Measurements from ENCODE around the gene LRRC8D.
"Not testable (repeated sequence)": the region's sequence is repeated elsewhere in the genome, so short reads cannot be mapped to it uniquely, and the experiment has no call there.

Gene LRRC8D

DNA sequence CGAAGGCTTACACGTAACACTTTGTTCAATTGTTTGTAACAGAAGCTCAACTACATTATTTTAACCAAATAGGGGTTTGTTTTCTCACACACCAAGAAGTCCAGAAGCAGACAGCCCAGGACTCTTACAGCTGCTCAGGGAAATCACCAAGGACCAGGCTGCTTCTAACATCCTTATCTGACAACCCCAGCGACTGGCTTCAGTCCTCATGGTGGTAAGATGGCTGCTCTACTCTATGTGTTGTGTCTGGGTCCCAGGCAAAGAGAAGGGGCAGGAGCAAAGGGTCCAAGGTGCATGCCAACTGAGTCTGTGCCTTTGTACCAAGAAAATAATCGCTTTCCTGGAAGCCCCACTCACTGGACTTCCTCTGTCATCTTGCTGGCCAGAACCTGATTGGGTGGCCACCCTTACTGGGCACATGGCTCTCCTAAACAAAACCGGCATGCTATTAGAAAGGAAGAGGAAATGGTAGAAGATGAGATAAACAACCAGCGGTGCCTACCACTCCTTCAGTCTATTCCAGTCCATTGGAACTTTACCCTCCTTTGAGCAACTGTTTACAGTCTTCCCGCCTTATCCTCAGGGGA is 34.1 kb upstream of the LRRC8D start:
- H3K4me3 ChIP-seq (ENCODE audit: low read depth, low read length): no peak overlapping the region
- TF ChIP-seq, protein P1, sequence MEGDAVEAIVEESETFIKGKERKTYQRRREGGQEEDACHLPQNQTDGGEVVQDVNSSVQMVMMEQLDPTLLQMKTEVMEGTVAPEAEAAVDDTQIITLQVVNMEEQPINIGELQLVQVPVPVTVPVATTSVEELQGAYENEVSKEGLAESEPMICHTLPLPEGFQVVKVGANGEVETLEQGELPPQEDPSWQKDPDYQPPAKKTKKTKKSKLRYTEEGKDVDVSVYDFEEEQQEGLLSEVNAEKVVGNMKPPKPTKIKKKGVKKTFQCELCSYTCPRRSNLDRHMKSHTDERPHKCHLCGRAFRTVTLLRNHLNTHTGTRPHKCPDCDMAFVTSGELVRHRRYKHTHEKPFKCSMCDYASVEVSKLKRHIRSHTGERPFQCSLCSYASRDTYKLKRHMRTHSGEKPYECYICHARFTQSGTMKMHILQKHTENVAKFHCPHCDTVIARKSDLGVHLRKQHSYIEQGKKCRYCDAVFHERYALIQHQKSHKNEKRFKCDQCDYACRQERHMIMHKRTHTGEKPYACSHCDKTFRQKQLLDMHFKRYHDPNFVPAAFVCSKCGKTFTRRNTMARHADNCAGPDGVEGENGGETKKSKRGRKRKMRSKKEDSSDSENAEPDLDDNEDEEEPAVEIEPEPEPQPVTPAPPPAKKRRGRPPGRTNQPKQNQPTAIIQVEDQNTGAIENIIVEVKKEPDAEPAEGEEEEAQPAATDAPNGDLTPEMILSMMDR (IDR thresholded peaks at IDR 0.05; ENCODE audit: low read depth, low read length): no peak

DNA sequence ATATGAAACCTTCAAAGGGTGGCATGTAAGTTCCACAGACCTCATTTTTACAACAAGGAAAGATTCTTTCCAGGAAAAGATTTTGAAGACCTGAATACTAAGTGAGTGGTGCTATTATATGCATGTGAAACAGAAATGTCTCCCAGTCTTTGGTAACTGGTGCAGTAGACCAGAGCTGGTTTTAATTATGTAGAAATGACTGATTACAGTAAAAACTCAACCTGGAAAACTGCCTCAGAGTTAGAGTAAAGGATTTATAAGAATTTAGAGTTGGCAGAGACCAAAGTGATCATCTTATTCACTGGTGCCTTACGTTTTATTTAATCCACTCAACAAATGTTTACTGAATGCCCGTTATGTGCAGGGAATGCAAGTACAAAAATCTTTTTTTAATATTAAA is 30.2 kb upstream of the LRRC8D start:
- TF ChIP-seq, protein P1 (IDR thresholded peaks at IDR 0.05; ENCODE audit: low read depth, low read length): no peak
- no peak overlapping the region for H3K4me3 ChIP-seq (ENCODE audit: low read depth, low read length)

DNA sequence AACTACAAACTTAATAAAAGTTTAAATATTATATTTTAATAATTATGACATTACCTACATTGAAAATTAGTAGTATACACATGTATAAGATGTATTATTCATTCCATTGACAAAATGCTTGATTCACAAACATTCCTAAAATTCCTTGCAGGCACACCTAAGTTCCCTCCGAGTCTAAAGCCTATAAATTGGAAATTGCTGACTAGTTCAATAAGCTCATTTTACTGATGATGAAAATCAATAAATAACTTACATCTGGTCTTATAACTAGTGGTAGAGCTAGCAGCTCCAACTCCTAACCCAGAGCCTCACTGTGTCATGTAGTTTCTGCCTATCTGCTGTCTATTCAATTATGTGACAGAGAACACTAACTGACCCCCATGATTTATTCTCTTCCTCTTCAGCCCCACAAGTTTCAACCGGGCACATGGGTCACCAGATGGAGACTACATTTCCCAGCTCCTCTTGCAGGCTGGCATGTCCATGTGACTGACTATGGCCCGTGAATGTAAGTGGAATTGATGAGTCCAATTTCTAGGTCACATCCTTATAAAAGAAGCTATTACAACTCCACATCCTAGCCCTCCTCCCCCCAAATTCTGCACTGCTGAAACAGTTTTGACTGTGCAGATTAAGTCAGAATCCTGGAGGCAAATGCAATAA is 29.6 kb upstream of the LRRC8D start:
- no peak overlapping the region for H3K4me3 ChIP-seq (ENCODE audit: low read depth, low read length)
- TF ChIP-seq, protein P1 (IDR thresholded peaks at IDR 0.05; ENCODE audit: low read depth, low read length): no peak

DNA sequence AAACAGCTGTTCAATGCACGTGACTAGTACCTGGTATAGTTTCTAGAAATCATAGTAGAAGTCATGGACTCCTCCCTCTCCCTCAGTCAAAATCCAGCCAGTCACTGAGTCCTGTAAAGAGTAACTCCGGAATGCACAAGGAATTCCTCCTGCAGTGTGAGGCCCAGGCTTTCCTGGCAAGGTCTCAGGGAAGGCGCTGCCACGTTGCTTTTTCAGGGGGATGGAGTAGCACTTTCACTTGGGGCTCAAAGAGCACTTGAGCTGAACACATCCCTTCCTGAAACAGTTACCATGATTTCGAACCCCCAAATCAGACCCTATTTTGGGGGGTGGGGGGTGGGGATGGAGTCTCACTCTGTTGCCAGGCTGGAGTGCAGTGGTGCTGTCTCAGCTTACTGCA is 26.4 kb upstream of the LRRC8D start:
- TF ChIP-seq, protein P1 (IDR thresholded peaks at IDR 0.05; ENCODE audit: low read depth, low read length): no peak
- no peak overlapping the region for H3K4me3 ChIP-seq (ENCODE audit: low read depth, low read length)

DNA sequence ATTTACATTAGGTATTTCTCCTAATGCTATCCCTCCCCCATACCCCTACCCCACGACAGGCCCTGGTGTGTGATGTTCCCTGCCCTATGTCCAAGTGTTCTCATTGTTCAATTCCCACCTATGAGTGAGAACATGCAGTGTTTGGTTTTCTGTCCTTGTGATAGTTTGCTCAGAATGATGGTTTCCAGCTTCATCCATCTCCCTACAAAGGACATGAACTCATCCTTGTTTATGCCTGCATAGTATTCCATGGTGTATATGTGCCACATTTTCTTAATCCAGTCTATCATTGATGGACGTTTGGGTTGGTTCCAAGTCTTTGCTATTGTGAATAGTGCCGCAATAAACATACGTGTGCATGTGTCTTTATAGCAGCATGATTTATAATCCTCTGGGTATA is 25.3 kb upstream of the LRRC8D start:
- H3K4me3 ChIP-seq (ENCODE audit: low read depth, low read length): not testable (repeated sequence)

DNA sequence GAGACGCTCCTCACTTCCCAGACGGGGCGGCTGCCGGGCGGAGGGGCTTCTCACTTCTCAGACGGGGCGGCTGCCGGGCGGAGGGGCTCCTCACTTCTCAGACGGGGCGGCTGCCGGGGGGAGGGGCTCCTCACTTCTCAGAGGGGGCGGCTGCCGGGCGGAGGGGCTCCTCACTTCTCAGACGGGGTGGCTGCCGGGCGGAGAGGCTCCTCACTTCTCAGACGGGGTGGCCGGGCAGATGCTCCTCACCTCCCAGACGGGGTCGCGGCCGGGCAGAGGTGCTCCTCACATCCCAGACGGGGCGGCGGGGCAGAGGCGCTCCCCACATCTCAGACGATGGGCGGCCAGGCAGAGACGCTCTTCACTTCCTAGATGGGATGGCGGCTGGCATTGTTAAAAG is 23.0 kb upstream of the LRRC8D start:
- H3K4me3 ChIP-seq (ENCODE audit: low read depth, low read length): not testable (repeated sequence)

DNA sequence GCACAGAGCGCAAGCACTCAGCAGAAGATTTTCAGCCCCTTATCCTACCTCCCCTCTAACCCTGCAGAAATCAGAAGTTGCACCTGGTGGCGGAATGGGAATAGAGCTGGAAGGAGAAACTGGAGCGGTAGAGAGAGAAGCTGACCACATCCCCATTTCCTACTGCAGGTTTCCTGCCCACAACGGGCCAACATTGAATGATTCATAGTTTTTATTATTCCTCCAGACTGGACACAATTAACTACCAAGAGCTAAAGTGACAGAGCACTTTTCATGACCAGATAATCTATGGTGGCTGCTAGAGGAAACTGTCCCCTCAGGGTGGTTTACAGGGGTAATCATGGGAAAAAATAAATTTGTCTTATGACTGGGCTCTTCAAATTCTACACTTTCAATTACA is 21.3 kb upstream of the LRRC8D start:
- no peak overlapping the region for H3K4me3 ChIP-seq (ENCODE audit: low read depth, low read length)
- TF ChIP-seq, protein P1 (IDR thresholded peaks at IDR 0.05; ENCODE audit: low read depth, low read length): no peak

DNA sequence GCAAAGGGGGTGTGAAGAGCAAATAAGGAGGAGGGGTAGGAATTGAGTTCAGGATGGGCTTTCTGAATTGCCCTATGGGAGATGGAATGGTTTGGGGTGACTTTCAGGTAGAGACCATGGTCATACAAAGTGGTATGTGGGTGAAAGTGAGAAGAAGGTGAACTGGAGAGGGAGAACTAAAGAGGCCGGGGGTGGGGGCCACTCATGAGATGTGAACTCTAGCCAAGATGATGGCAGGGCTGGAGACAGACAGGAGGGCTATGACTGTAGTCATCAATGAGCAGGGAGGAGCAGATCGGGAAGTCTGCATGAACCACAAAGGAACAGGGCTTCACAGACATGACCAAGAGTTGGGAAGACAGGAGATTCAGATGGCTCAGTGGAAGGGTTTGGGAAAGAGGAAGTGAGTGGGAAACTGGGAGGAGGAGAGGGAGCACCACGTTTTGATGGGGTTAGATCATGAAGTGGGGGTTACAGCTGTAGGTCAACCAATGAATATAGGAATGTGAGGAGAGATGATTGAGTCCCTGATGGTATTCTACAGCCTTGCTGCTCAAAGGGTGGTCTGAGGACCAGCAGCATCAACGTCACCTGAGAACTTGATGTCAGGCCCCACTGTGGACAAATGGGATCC is 20.7 kb upstream of the LRRC8D start:
- TF ChIP-seq, protein P1 (IDR thresholded peaks at IDR 0.05; ENCODE audit: low read depth, low read length): no peak
- H3K4me3 ChIP-seq (ENCODE audit: low read depth, low read length): no peak overlapping the region
